Stimulated activated naive CD4-positive, alpha-beta T cell (primary cell): ENCODE measurements around the gene SLC25A1.

Experiments used
- DNase-seq, 6 experiments: peaks; one replicate each; lab custom pipeline; 2025; lab: John Stamatoyannopoulos, UW

The SLC25A1 gene

DNA sequence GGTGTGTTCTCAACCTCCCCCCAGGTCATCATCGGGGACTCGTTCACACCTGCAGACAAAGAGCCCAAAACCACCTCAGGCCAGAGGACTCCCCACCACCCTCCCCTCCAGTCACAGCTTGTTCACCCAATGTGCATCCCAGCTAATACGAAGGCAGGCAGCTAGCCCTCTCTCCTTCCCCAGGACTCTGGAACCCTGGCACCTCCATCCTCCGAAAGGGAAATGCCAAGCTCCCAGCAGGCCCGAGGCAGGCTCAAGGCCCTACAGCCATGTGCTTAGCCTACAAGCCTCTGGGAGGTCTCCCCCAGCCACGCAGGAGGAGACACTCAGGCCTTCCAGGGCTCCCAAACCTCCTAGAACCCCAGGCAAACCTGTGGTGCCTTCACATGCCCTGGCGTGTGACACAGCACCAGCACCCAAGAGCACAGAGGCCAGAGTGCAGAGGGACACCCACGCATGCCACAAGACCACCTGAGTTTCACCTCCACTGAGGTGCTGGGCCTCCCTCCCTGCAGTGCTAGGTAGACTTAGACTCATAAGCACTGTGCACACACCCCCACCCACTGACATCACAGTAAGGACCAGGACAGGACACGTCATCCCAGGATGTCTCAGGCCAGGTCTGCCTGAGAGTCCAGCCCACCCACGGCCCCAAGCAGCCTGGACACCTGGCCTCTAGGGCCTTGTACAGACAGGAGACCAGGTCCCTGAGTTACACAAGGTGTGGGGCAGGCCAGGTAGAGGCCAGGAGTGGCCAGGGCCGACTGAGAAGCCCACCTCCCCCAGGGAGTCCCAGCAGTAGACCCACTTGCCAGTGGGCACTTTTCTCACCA is 40.9 kb downstream of the SLC25A1 start:
- no peak for DNase-seq

DNA sequence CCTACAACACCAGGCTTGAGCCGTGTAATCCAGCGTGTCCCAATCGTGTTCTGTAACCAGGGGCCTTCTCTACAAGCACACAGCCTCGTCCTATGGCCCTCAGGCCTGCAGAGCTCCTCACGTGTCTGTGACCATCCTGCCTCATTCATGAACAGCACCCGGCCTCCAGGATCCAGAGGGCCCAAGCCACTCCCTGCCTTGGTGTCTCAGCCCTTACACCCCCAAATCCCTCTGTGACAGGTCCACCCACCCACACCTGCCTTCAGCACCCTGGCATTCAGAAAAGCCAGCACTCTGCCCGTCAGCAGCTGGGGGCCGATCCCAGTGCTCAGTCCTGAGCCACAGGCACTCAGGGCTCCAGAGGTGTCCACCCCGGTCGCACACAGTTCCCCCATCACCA is 41.6 kb downstream of the SLC25A1 start:
- DNase-seq, result no peak

DNA sequence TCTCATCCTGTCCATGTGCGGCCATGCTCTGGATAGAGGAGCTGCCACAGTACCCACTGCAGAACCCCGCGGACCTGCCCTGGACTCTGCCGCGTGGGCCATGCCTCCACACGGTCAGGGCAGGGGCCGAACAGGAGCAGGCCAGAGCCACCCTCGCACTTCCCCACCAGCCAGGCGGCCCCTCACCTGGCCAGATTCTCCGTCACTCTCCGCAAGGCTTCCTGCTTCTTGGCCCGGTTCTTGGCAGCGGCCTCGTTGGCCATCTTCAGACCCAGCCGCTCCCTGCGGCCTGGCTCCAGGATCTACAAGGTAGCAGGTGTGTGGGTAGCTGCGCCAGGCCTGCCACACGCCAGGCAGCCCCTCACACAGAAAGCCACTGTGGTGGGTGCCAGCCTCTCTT is 43.7 kb downstream of the SLC25A1 start:
- no peak for DNase-seq

DNA sequence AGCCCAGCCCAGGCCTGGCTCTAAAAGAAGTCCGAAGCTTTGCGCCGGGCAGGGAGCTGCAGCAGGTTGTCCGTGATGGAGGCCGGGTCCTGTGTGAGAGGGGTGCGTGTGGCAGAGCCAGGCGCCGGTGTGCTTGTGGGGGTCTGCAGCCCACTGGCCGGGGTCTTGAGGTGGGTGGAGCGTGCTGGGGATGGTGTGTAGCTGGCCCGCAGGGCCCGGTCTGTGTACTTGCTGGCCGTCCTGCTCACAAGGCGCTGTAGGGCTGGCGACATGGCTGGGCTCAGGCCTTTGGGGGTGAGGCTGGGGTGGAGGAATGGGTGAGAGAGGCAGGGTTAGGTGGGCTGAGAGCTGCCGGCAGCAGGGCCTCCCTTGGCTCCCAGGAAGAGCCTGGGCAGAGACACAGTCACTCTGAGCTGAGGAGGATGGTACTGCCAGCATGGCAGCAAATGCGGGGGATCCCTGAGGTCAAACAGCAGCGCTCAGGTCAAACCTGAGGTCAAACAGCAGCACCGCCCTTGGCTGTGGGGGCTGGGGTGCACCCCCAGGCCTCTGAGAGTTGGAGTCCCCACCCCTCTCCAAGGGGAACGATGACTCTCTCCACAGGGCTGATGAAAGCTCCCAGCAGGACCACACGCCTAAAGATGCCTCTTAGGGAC is 44.2 kb downstream of the SLC25A1 start:
- DNase-seq, result no peak

DNA sequence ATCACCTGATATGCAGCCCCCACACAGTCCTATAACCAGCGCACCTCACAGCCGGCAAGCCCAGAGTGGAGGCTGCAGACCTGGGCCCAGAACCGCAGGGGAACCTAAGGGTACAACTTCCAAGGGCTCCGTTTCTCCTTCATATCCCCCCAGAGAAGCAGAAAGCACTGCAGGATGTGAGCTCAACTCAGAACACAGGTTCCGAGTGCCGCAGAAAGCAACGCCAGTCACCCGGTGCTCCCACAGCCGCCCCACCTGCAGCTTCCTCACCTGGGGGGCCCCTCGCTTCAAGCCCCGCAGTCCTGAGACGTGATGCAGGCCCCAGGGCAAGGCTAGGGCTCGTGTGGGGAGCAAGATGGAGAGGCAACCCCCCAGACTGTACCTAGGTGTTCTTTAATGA is 45.0 kb downstream of the SLC25A1 start:
- no peak for DNase-seq

DNA sequence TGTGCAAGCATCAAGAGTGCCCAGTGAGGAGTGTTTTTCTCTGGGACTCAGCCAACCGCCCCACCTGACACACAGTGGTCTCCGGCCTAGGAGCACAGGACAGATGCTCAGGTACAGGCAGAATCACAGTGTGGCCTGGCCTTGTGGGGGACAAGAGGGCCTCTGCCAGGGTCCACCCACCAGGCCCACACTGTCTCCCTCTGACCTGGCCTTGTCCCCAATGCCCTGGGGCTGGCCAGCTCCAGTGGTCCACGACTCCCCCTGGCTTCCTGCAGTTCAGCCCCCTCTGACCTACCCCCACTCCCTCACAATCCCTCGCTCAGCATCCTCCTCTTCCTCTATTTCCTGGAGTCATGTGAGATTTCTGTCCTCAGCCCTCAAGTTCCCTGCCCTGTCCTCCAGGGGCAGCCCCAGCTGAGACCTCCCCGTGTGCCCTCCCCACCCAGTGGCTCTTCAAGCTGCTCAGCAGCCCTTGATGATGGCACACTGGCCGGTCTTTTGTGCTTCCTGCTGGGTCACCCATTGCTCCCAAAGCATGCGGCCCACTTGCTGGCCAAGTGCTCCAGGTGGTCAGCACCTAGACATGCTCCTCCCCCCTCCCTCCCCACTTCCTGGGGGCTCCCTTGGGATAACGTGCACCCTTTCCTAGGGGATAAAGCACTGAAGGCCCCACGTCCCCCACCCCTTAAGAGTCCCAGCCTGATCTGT is 45.7 kb downstream of the SLC25A1 start:
- DNase-seq, result no peak

DNA sequence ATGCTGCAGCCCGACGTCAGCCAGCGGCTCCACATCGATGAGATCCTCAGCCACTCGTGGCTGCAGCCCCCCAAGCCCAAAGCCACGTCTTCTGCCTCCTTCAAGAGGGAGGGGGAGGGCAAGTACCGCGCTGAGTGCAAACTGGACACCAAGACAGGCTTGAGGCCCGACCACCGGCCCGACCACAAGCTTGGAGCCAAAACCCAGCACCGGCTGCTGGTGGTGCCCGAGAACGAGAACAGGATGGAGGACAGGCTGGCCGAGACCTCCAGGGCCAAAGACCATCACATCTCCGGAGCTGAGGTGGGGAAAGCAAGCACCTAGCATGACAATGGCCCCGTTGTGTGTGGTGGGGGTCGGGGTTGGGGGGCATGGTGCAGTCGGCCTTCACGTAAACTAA is 46.4 kb downstream of the SLC25A1 start:
- no peak for DNase-seq

DNA sequence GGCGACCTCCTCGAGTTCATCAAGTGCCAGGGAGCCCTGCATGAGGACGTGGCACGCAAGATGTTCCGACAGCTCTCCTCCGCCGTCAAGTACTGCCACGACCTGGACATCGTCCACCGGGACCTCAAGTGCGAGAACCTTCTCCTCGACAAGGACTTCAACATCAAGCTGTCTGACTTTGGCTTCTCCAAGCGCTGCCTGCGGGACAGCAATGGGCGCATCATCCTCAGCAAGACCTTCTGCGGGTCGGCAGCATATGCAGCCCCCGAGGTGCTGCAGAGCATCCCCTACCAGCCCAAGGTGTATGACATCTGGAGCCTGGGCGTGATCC is 46.9 kb downstream of the SLC25A1 start:
- DNase-seq, result no peak

DNA sequence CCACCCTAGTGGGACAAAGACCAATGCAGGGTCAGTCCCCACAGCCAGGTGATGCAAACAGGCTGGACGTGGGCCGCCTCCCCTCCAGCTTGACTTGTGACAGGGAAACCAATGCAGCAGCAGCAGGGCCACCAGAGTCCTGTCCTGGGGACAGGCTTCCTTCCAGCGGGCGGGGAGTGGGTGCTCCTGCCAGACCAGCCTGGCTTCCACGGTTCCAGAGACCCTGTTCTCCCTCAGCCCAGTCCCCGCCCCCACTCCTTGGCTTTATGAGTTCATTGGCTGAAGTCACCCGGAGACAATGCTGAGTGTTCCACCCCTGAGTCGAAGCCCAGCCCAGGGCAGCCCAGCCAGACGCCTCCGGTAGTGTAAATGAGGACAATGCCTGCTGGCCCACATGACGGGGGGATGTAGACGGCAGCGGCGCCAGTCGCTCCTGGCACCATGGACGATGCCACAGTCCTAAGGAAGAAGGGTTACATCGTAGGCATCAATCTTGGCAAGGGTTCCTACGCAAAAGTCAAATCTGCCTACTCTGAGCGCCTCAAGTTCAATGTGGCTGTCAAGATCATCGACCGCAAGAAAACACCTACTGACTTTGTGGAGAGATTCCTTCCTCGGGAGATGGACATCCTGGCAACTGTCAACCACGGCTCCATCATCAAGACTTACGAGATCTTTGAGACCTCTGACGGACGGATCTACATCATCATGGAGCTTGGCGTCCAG is 47.4 kb downstream of the SLC25A1 start, which contains the start of gene TSSK2:
TSSK2 (plus strand) TSS at position 350 of the 726 bp plus-strand sequence; CDS start at position 442, 92 bp downstream.
- DNase-seq, result no peak

DNA sequence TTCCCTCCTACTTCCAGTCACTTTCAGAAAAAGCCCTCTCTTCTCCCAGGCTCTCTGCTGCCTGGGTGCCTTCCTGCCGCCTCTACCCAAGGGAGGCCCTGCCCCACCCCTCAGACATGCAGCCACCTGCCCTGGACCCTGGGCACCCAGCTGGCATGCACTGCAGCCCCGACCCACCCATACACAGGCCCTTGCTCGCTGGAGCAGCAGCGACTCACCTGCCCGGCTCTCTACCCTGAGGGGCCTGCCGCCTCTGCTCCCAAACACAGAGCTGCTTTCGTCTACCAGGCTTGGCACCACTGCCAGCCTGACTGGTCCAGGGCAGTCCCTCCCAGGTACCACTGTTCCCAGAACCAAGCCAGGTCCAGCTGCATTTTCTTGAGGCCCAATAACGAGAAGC is 48.7 kb downstream of the SLC25A1 start:
- no peak for DNase-seq

DNA sequence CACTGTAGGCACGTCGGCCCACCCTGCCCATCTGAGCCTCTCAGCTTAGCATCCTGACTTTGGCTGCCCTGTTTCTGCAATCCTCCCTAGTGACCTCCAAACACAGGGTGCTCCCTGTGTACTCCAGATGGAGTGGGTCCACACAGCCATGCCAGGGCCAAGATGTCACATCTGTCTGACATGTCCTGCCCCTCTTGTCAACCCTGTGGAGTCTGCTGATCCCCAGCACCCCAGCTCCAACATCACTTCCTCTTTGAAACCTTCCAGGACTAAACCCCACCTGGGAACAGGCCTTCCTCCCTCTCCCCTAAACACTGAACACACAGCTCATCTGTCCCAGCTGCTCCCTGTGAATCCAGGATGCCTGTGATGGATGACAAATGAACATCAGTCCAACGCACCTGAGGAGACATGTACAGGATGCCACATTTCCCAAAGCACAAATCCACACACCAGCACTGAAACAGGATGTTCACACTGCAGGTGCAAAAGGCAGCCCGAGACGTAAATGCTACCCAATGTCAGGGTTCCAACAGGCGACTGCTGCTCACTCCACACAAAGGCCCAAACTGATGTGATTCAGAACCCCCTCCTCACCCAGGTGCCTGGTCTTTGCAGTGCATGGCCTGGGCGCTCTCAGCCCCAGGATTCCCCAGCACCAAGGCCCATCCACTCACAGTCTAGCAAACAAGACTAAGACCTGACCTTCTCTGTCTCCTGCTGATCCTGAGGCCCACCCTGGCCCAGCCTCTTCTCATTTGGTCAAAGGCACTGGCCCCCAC is 49.4 kb downstream of the SLC25A1 start:
- DNase-seq, result no peak

DNA sequence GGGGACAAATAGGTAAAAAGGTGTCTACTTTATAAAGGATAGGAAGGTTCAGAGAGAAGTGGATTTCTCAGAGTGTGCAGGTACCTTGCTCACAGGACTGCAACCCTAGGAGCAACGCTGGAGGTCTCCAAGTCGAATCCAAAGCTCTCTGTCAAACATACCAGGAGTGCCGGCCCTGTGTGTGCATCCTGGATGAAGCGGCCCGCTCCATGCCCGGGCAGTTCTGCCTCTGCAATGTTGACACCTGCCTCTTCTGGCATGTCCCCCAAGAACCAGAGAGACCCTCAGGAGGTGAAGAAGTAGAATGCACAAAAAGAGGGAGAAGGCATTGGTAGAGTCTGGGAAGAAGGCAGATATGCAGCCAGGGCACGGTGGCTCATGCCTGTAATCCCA is 50.5 kb downstream of the SLC25A1 start:
- DNase-seq, result no peak

DNA sequence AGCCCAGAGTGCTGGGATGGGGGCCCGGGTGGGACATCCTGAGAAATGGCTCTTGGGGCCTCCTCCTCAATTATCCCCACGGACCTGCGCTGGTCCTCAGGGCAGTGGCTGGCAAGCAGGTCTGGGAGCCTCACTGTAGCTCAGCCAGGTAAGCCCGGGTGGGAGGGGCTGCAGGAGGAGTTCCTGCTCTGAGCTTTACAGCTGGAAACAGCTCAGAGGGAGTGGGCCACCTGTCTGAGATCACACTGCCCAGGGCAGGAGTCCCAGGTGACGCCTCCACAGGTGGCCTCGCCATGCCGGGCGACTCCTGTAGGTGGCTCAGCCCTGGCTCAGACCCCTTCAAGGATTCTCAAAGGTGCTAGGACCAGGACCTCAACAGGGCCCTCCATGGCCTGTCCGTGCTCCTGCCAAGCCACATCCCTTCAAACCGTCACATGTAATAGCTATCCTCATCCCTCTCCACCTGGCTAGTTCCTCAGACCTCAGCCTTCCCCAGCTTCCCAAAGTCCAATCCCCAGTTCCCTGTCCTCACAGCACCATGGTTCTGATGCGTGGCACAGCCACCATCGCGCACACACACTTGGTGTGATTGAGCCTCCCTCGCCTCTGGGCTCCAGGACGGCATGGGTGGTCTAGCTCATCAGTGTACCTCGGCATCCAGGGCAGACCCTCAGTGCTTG is 51.1 kb downstream of the SLC25A1 start:
- DNase-seq, result no peak

DNA sequence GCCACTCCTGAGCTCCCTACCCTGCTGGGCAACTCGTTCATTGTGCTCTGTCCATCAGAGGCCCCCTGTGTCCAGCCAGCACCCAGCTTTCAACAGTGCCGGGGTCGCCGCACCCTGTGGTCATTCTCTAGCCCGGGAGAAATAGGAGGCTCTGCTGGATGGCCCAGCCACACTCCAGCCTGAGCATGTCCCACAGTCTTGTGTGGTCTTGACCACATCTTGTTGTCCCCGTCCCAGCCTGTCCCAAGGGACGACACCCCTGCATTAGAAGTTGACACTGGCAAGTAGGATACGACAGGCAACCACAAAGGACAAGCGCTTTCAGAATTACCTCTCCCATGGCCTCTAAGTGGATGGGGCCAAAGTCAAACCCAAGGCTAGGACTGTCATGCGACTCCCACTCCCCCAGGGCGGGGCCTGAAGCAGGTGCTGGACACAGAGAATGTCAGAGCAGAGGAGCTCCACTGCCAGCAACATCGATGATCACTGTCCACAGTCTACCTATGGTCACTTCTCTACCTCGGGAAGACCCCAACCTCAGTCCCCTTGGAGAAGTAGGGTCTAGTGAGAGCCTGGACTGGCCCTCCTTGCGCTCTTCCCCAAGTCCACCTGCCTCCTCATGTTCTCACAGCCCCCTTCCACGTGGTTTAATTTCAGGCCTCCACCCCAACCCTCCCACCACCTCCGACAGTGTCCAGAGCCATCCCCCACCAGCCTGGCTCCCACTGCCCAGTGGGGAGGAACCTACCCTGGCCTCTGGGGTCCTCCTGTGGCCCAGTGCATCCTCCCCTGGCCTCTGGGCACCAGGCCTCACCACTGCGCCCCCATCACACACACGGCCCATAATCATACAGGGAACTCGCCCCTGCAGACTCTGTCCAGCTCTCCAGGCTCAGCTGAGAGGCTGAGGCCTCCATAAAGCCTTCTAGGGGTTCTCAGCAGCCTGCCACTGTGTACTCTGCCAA is 51.9 kb downstream of the SLC25A1 start:
- no peak for DNase-seq
